GM10266 (cell line): ENCODE results near the gene TRIM46.

Experiments used
- DNase-seq: peaks from one replicate; pipeline ENCODE4 v3.0.0; 2012; ENCODE audit errors: extremely low spot score
- CTCF ChIP-seq: IDR thresholded peaks from 2 replicates; pipeline ENCODE4 v1.5.1; 2012; ENCODE audit warnings: mild to moderate bottlenecking, low read depth; ENCODE audit not compliant: control insufficient read depth, insufficient read depth; ENCODE audit errors: missing control alignments

Gene TRIM46

GRCh38 chr1:155171836-155172731, 1.6 kb upstream of the TRIM46 start:
- no peak for DNase-seq
- TF ChIP-seq CTCF = no peak

GRCh38 chr1:155172732-155173477, 744 bp upstream of the TRIM46 start, which contains the start of gene KRTCAP2:
Gene KRTCAP2, minus strand, starts transcription at chr1:155173304. Its CDS starts 80 bp downstream, at chr1:155173224.
- DNase-seq = peak; percentile 97
- peak; percentile 98 for TF ChIP-seq CTCF

- DNase-seq = peak; percentile 45
These were observed 953 bp downstream of the TRIM46 start for GRCh38 chr1:155174324-155175280.

GRCh38 chr1:155175281-155175926, 1.8 kb downstream of the TRIM46 start:
- peak; percentile 9 for DNase-seq

More at GRCh38 chr1:155174324-155175280, 953 bp downstream of the TRIM46 start:
- TF ChIP-seq CTCF = no peak

GRCh38 chr1:155175927-155176371, 2.3 kb downstream of the TRIM46 start:
- no peak for DNase-seq
- no peak for TF ChIP-seq CTCF

More at GRCh38 chr1:155175281-155175926, 1.8 kb downstream of the TRIM46 start:
- no peak for TF ChIP-seq CTCF

- DNase-seq = peak; percentile 93
- peak; percentile 93 for TF ChIP-seq CTCF
These were observed 3.0 kb downstream of the TRIM46 start for GRCh38 chr1:155176544-155177071.
